ENCODE results near the gene ZBTB24. TPM values are rescaled to one million over a fixed set of nuclear protein-coding genes. Genes with fewer than 3 reads are reported as not detected.

Gene ZBTB24
- total RNA-seq = 5.5 and 7.7 TPM in 2 replicates

GRCh38 chr6:109482905-109483734 is at the start of gene ZBTB24:
TSS of gene ZBTB24 (minus strand) at chr6:109483219. CDS start at chr6:109482026, 1,193 bp downstream.

DNA sequence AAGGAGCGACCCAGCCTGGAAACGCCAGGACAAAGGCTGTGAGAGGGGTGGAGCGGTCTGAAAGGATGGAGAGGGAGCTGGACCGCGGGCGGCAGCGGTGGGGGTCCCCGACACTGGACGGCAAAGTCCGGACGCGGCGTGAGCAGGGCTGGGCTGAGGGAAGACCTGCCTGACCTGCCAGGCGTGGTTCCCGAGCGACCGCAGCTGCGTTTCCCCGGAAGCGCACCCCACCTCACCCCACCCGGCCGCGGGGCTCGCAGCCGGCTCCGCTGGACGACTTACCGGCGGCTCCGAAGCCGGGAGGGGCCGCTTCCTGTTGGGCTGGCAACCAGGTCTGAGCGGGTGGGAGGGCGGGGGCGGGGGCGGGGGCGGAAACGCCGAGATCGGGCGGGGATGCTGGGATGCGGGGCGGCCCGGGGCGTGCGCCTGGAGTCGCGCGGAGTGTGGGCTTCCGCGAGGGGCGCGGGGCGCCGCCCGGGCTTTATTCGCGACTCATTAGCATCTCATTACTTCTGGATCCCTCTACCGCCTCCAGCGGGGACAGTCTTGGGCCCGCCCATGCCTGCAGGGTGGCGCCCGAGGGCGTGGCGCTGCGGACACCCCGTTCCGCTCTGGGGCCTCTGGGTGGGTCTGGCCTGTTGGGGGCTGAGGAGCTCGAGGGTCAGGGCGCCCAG is 27.4 kb downstream of the ZBTB24 start, which contains the start of gene MICAL1:
MICAL1 (minus strand) TSS at position 336 of the 674 bp plus-strand sequence. CDS start 1,576 bp downstream, outside the sequence.

DNA sequence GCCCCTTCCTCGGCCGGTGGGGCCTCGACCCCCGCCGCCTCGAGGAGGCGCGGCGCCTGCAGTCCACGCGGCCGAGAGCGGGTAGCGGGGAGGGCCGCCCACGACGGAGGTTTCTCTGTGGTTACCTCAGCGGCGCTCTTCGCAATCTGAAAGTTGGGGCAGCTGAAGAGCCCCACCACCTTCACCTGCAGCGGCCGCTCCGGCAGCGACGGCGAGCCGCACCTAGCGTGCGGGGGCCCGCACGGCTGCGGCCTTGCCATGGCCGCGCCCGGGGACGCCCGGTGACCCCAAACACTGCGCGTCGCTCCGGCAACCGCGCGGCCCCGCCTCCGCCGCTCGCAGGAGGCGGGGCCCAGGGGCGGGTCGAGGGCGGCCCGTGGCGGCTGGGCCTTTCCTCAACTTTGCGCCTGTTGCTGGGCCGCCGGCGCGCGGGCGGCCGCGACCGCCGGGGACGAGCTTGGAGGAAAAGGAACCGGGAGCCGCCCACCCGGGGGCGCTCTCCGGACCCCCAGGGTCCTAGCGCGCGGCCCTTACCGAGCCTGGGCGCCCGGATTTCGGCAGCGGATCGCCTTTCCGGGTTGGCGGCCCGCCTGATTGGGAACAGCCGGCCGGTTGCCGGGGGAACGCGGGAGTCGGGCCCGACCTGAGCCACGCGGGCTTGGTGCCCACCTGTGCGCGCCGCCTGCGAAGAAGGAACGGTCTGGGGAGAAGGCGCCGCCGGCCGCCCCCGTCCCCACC is 42.5 kb downstream of the ZBTB24 start, which contains the start of the genes PPIL6 and SMPD2:
PPIL6 (minus strand) TSS at position 298 of the 738 bp plus-strand sequence; CDS start at position 260, 38 bp downstream.
SMPD2 (plus strand) TSS at position 394 of the 738 bp plus-strand sequence. CDS start 398 bp downstream, outside the sequence.

Other genes with a start within 250 kb of the ZBTB24 start
- 158 and 162 TPM in 2 replicates for gene CD164, start 100.8 kb downstream of the ZBTB24 start, total RNA-seq
- 0.22 and 0.39 TPM in 2 replicates for gene PPIL6, start 42.6 kb downstream of the ZBTB24 start, total RNA-seq
- 14.7 and 18.8 TPM in 2 replicates for gene SMPD2, start 42.5 kb downstream of the ZBTB24 start, total RNA-seq
- 45.3 and 52.2 TPM in 2 replicates for gene MICAL1, start 27.4 kb downstream of the ZBTB24 start, total RNA-seq
- gene AK9, start 208.0 kb upstream of the ZBTB24 start, total RNA-seq = 3.5 and 5.1 TPM in 2 replicates
- 11.4 and 16.7 TPM in 2 replicates for gene FIG4, start 208.1 kb upstream of the ZBTB24 start, total RNA-seq